ENCODE measurements around the gene DLG1. TPM values are rescaled to one million over a fixed set of nuclear protein-coding genes. Genes with fewer than 3 reads are reported as not detected.

The DLG1 gene
- total RNA-seq, 1 experiment from 2014 or later: 107 TPM

DNA sequence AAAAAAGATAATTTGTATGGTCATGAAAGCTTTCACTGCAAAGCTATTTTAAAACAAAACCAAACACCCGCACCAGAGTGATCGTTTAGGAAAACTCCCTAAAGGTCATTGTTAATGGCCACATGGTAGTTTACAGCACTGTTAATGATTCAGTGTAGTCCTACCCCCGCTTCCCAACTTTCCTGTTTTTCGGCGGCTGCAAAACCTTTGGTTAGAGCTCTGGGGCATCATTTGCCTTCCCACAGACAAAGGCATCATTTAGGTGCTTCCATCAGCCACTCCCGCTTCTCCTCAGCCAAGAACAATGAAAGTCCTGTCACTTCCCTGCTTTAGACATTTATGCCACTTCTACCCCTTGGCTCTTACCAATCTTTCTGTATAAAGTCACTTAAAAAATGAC lies 279.4 kb downstream of the DLG1 start:
- CTCF ChIA-PET: interaction anchor here (0.6 kb wide), 1 partner anchor 11 kb away, joined by 3 read pairs; the partner anchor contains the start of gene MELTF
- Histone ChIP-seq H3K36me3 (ENCODE audit: insufficient read depth, low read length, poor library complexity, severe bottlenecking) (no peaks in the 10 kb centered on the region), H3K9me3 (ENCODE audit: low read depth, low read length, poor library complexity, severe bottlenecking) (no peaks in the 10 kb centered on the region), H3K27me3 (replicated peaks; ENCODE audit: insufficient read depth, low read depth, low read length, poor library complexity) (no peaks in the 10 kb centered on the region), H3K4me3 (ENCODE audit: low read depth, low read length, poor library complexity, severe bottlenecking) (no peak overlapping the region), H3K4me1 (ENCODE audit: insufficient read depth, low read length, poor library complexity, severe bottlenecking) (no peaks in the 10 kb centered on the region), H3K27ac (ENCODE audit: low read depth, low read length, poor library complexity, severe bottlenecking) (no peak overlapping the region)
- no peak for DNase-seq (ENCODE audit: low spot score)
- POLR2A ChIA-PET (ENCODE audit: low non-redundant PET): no interaction called here
- no TSS peak for BruUV-seq (replicated peaks)
- intact Hi-C loops (cut with micrococcal nuclease; ENCODE audit: unreplicated experiment): no loop called here
- TF ChIP-seq EZH2 (IDR thresholded peaks at IDR 0.05; ENCODE audit: borderline replicate concordance, low read depth, low read length, poor library complexity, severe bottlenecking): no peak
- TF ChIP-seq, protein P1, sequence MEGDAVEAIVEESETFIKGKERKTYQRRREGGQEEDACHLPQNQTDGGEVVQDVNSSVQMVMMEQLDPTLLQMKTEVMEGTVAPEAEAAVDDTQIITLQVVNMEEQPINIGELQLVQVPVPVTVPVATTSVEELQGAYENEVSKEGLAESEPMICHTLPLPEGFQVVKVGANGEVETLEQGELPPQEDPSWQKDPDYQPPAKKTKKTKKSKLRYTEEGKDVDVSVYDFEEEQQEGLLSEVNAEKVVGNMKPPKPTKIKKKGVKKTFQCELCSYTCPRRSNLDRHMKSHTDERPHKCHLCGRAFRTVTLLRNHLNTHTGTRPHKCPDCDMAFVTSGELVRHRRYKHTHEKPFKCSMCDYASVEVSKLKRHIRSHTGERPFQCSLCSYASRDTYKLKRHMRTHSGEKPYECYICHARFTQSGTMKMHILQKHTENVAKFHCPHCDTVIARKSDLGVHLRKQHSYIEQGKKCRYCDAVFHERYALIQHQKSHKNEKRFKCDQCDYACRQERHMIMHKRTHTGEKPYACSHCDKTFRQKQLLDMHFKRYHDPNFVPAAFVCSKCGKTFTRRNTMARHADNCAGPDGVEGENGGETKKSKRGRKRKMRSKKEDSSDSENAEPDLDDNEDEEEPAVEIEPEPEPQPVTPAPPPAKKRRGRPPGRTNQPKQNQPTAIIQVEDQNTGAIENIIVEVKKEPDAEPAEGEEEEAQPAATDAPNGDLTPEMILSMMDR (conservative IDR thresholded peaks at IDR 0.05; ENCODE audit: low read depth, low read length): no peak

DNA sequence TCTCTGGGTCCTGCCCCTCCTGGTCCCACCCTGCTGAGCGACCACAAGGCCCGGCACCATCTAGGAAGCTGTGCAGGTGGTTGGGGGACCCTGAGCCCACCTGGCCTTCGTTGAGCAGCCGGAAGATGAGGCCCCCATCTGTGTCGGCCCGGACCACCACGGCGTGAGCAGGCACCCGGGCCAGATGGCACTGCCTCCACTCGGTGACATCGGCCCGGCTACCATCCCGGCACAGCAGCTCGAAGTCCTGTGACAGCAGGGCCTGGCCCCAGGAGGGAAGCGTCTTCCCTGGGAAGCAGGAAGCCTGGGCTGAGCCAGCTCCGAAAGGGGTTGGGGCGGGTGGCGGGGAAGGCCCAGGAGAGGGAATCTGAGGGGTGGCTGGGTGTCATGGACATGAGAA lies 281.4 kb downstream of the DLG1 start:
- Histone ChIP-seq H3K27ac (ENCODE audit: low read depth, low read length, poor library complexity, severe bottlenecking) (no peak overlapping the region), H3K36me3 (ENCODE audit: insufficient read depth, low read length, poor library complexity, severe bottlenecking) (no peaks in the 10 kb centered on the region), H3K4me1 (ENCODE audit: insufficient read depth, low read length, poor library complexity, severe bottlenecking) (no peaks in the 10 kb centered on the region), H3K9me3 (ENCODE audit: low read depth, low read length, poor library complexity, severe bottlenecking) (no peaks in the 10 kb centered on the region), H3K27me3 (replicated peaks; ENCODE audit: insufficient read depth, low read depth, low read length, poor library complexity) (no peaks in the 10 kb centered on the region), H3K4me3 (ENCODE audit: low read depth, low read length, poor library complexity, severe bottlenecking) (no peak overlapping the region)
- ChIA-PET CTCF (no interaction called here), POLR2A (ENCODE audit: low non-redundant PET) (no interaction called here)
- TF ChIP-seq, protein P1 (conservative IDR thresholded peaks at IDR 0.05; ENCODE audit: low read depth, low read length): no peak
- no peak for TF ChIP-seq EZH2 (IDR thresholded peaks at IDR 0.05; ENCODE audit: borderline replicate concordance, low read depth, low read length, poor library complexity, severe bottlenecking)
- intact Hi-C loops (cut with micrococcal nuclease; ENCODE audit: unreplicated experiment): no loop called here
- no TSS peak for BruUV-seq (replicated peaks)
- no peak for DNase-seq (ENCODE audit: low spot score)

DNA sequence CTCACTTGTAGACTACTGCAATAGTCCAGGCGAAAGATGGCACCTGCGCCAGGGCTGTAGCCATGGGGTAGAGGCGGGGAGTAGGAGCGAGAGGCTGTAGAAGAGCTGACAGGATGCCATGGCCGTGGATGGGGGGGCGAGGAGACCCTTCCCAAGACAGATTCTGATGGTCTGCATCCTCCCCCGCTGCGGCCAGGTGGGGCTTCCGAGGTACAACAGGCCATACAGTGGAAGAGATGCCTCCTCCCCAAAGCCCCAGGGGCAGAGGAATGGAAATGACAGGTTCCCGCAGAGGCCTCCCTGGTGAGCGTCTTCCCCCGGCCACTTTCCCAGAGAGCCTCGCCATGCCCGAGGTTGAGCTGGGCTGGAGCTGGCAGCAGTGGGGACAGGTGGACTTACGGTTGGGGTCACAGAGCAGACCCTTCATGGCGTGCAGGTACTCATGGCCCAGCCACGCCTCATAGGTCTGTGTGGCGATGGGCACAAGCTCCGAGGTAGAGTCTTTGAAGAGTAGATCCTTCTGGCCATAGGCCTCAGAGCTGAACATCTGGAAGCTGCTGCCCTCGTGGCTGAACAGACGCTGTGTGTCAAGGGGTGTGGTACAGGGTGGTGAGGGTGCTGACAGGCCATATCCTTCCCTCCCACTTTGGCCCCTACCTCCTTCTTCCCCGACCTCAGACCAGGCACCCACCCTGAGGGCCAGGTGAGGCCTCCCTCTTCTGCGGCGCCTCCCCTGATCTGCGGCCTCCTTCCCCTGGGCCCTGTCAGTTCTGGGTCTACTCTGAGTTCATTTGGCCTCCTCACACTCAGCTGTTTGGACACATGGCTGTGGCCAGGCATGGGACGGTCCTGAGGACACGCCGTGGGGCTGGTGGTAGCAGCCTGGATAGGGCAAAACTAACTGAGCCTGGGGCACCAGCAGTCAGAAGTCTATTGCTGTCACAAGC lies 282.3 kb downstream of the DLG1 start:
- Histone ChIP-seq H3K4me1 (ENCODE audit: insufficient read depth, low read length, poor library complexity, severe bottlenecking) (no peaks in the 10 kb centered on the region), H3K27me3 (replicated peaks; ENCODE audit: insufficient read depth, low read depth, low read length, poor library complexity) (no peaks in the 10 kb centered on the region), H3K4me3 (ENCODE audit: low read depth, low read length, poor library complexity, severe bottlenecking) (no peak overlapping the region), H3K27ac (ENCODE audit: low read depth, low read length, poor library complexity, severe bottlenecking) (no peak overlapping the region), H3K36me3 (ENCODE audit: insufficient read depth, low read length, poor library complexity, severe bottlenecking) (no peaks in the 10 kb centered on the region), H3K9me3 (ENCODE audit: low read depth, low read length, poor library complexity, severe bottlenecking) (no peaks in the 10 kb centered on the region)
- intact Hi-C loops (cut with micrococcal nuclease; ENCODE audit: unreplicated experiment): no loop called here
- TF ChIP-seq EZH2 (IDR thresholded peaks at IDR 0.05; ENCODE audit: borderline replicate concordance, low read depth, low read length, poor library complexity, severe bottlenecking): no peak
- TF ChIP-seq, protein P1 (conservative IDR thresholded peaks at IDR 0.05; ENCODE audit: low read depth, low read length): no peak
- CTCF ChIA-PET: interaction anchor here (0.7 kb wide), 1 partner anchor 282 kb away, joined by 3 read pairs; no protein-coding TSS in a partner anchor
- BruUV-seq (replicated peaks): no TSS peak
- no peak for DNase-seq (ENCODE audit: low spot score)
- POLR2A ChIA-PET (ENCODE audit: low non-redundant PET): no interaction called here
